Measurements from ENCODE around the gene MRPS24.
"Not testable (repeated sequence)": the region's sequence is repeated elsewhere in the genome, so short reads cannot be mapped to it uniquely, and the experiment has no call there.

MRPS24 gene

GRCh38 chr7:43830917-43831316 is 38.4 kb downstream of the MRPS24 start:
- DNase-seq: not testable (repeated sequence)

- no peak for DNase-seq
These were observed 43.9 kb downstream of the MRPS24 start for GRCh38 chr7:43825391-43825808.

- no peak for DNase-seq
These were observed 44.4 kb downstream of the MRPS24 start for GRCh38 chr7:43824963-43825362.

- DNase-seq: not testable (repeated sequence)
These were observed 44.8 kb downstream of the MRPS24 start for GRCh38 chr7:43824513-43824912.

- DNase-seq: no peak
These were observed 45.4 kb downstream of the MRPS24 start for GRCh38 chr7:43823941-43824340.

- DNase-seq: not testable (repeated sequence)
These were observed 45.9 kb downstream of the MRPS24 start for GRCh38 chr7:43823425-43823824.
